ENCODE data around the gene HMG20B.
A peak's percentile ranks its signal among the peaks of the same experiment; 100 is the strongest.

DNA sequence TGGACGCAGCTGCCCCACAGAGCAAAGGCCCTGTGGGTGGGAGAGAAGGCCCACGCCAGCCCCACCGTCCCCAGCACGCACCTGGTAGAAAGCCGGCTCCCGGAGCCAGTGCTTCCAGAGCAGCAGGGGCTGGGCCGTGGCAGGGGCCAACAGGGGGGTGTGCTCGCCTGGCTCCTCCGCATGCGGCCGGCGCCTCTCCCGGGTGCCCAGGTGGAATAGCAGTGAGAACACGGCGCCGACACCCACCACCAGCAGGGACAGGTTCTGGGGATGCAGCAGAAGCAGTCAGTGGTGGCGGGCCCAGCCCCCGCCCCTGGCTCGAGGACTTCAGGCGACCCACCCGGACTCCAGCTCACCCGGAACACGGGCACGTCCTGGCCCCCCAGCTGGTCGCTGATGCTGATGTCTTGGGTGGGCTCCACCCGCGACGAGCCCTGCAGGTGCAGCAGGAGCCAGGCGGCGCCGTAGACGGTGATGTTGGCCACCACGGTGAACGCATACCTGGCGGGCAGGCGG is 24.9 kb upstream of the HMG20B start:
- TF ChIP-seq CTCF (IDR thresholded peaks at IDR 0.05 in 4 of 5, conservative IDR thresholded peaks at IDR 0.05 in 1 of 5) (peak in 1 of 5 experiments; percentile 3), POLR2A (IDR thresholded peaks at IDR 0.05) (no peak)
